Calu3 (cell line): Measurements from ENCODE around the gene PKP3. TPM values are rescaled to one million over a fixed set of nuclear protein-coding genes. Genes with fewer than 3 reads are reported as not detected.
A peak's percentile ranks its signal among the peaks of the same experiment; 100 is the strongest.

Experiments
- BruUV-seq: library from RNA; stranded (reverse); fragments of 400-500 nt; replicated peaks from 2 replicates; lab custom pipeline; 2021; lab: Mats Ljungman, UMichigan
- CTCF ChIA-PET: fragments of 300-600 bp; sonication (Branson Sonifier 250); formaldehyde crosslinking; loops from one replicate; lab custom pipeline; 2022; ENCODE audit warnings: antibody characterized with exemption; lab: Charles Lee
- DNase-seq: peaks from one replicate; pipeline ENCODE4 v3.0.0; 2022
- H3K27ac Mint-ChIP-seq: one replicate; pipeline ENCODE4 v1.8.0; 2022; ENCODE audit warnings: mixed read lengths; ENCODE audit not compliant: unreplicated experiment
- H3K27me3 Mint-ChIP-seq: one replicate; pipeline ENCODE4 v1.8.0; 2022; ENCODE audit warnings: mixed read lengths; ENCODE audit not compliant: unreplicated experiment
- H3K36me3 Mint-ChIP-seq: one replicate; pipeline ENCODE4 v1.8.0; 2022; ENCODE audit warnings: mild to moderate bottlenecking, moderate library complexity, mixed read lengths; ENCODE audit not compliant: insufficient read depth, unreplicated experiment
- H3K4me1 Mint-ChIP-seq: one replicate; pipeline ENCODE4 v1.8.0; 2022; ENCODE audit warnings: mild to moderate bottlenecking, low read depth, mixed read lengths; ENCODE audit not compliant: unreplicated experiment
- H3K4me3 Mint-ChIP-seq: one replicate; pipeline ENCODE4 v1.8.0; 2022; ENCODE audit warnings: mild to moderate bottlenecking, low read depth, moderate library complexity, mixed read lengths; ENCODE audit not compliant: unreplicated experiment
- H3K9me3 Mint-ChIP-seq: one replicate; pipeline ENCODE4 v1.8.0; 2022; ENCODE audit warnings: low read depth, mixed read lengths; ENCODE audit not compliant: unreplicated experiment
- intact Hi-C: fragments of 100-400 bp; cut with micrococcal nuclease; formaldehyde crosslinking; loops from one replicate; pipeline ENCODE4 v1.10.0; 2022; ENCODE audit not compliant: unreplicated experiment
- total RNA-seq: library from RNA; stranded (reverse); gene quantifications from 2 replicates; pipeline ENCODE4 v1.2.3, GENCODE V29; 2022
- TF ChIP-seq, protein P1 (sequence below): fragments of 200-600 bp; IDR thresholded peaks from one replicate; pipeline ENCODE4 v1.8.0; 2022; ENCODE audit warnings: antibody characterized with exemption; ENCODE audit not compliant: unreplicated experiment

Gene PKP3
- total RNA-seq, 1 experiment from 2014 or later, result 128 TPM

DNA sequence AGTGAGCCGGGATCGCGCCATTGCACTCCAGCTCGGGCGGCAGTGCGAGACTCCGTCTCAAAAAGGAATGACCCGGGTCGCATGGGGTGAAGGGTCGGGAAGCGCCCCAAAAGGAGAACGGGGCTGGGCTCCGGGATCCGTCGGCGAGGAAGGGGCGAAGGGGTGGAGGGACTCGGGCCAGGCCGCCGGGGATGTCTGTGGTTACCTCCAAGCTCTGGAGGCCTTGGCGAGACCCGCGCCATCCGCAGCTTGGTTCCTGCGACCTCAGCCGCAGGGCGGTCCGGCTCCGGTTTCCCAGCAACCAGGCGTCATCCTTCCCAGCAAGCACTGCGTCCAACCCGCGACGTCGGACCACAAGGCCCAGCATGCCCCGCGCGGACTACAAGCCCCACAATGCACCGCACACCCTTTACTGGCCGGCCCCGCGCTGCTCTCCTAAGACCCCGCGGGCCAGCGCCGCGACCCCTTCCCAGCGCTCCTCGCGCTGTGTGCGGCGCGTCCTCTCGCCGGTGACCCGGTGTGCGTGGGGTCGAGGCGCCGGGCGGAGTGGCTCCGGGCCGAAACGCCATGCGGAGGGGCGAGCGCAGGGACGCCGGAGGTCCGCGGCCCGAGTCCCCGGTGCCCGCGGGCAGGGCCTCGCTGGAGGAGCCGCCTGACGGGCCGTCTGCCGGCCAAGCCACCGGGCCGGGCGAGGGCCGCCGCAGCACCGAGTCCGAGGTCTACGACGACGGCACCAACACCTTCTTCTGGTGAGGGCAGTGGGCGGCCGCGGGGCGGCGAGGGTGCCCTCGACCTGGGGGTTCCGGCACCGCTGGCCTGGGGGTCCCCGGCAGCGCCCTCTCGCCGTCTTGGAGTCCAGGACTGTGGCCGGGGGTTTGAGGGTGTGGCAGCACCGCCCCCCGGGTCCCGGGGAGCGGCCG lies 56.1 kb downstream of the PKP3 start, which contains the start of gene PTDSS2:
Gene PTDSS2, plus strand, starts transcription at position 391 of the 920 bp plus-strand sequence. Its CDS starts 177 bp downstream, at position 568.
- Mint-ChIP-seq H3K27me3 (no peaks in the 10 kb centered on the region), H3K4me1 (peaks cover 18% of the 10 kb centered on the region), H3K36me3 (peaks cover 43% of the 10 kb centered on the region), H3K9me3 (no peaks in the 10 kb centered on the region), H3K27ac (peak within 1 kb of the TSS; percentile 75), H3K4me3 (peak within 1 kb of the TSS; percentile 81)
- no TSS peak for BruUV-seq
- peak; percentile 94 for DNase-seq
- CTCF ChIA-PET, result interaction anchor here (0.6 to 0.7 kb wide), 3 partner anchors 19 to 139 kb away, joined by 3 to 4 read pairs (median 3); no protein-coding TSS in a partner anchor
- TF ChIP-seq, protein P1, sequence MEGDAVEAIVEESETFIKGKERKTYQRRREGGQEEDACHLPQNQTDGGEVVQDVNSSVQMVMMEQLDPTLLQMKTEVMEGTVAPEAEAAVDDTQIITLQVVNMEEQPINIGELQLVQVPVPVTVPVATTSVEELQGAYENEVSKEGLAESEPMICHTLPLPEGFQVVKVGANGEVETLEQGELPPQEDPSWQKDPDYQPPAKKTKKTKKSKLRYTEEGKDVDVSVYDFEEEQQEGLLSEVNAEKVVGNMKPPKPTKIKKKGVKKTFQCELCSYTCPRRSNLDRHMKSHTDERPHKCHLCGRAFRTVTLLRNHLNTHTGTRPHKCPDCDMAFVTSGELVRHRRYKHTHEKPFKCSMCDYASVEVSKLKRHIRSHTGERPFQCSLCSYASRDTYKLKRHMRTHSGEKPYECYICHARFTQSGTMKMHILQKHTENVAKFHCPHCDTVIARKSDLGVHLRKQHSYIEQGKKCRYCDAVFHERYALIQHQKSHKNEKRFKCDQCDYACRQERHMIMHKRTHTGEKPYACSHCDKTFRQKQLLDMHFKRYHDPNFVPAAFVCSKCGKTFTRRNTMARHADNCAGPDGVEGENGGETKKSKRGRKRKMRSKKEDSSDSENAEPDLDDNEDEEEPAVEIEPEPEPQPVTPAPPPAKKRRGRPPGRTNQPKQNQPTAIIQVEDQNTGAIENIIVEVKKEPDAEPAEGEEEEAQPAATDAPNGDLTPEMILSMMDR, result no peak
- intact Hi-C loops, result no loop called here

DNA sequence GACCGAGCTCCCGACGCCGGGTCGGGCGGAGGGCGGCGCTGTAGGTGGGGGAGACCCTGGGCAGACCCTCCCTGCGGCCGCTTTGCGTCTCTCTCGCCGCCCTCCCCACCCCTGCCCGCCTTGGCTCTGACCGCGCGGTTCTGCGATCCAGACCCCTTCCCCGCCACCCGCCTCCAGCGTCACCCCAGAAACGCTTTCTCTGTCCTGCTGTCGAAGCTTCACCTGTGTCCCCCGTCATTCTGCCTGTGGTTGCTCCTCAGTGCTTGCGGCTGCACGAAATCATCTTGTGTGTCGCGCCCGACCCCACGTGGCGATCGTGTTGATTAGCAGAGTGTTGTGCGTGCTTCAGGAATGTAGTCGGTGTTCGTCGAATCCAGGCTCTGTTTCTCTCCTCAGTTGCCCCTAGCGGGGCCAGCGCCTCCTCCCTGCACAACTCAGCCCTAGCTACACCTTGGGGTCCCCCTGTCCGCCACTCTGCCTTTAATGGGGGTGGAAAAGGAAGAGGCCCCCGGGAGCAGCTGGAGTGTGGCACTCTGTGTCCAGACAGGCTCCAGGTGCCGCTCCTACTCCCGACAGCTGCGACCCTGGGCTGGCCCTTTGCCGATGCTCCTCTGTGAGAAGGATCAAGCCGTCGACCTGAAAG lies 56.9 kb downstream of the PKP3 start:
- Mint-ChIP-seq H3K27ac (peak overlapping the region; percentile 75), H3K27me3 (no peaks in the 10 kb centered on the region), H3K36me3 (peaks cover 43% of the 10 kb centered on the region), H3K9me3 (no peaks in the 10 kb centered on the region), H3K4me1 (peaks cover 13% of the 10 kb centered on the region), H3K4me3 (peak overlapping the region; percentile 81)
- TF ChIP-seq, protein P1, result no peak
- intact Hi-C loops, result no loop called here
- no TSS peak for BruUV-seq
- CTCF ChIA-PET, result no interaction called here
- peak; percentile 74 for DNase-seq

DNA sequence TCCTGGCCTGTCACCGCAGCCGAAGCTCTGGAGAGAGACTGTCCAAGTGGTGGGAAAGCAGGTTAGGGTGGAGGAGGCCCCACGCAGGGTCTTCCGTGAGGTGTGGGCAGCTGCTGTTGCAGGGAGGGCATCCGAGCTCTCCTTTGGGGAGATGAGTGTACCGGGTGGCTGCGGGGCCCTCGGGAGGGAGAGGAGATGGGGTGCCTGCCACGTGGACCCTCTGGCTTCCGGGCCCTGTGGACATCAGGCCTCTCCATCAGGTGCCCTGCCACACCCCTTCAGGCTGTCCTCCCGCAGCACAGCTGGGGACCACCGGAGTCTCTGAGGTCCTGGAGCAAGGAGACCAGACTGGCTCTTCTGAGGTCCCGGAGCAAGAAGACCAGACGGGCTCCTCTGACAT lies 57.7 kb downstream of the PKP3 start:
- H3K9me3 Mint-ChIP-seq, result no peaks in the 10 kb centered on the region
- no peak for DNase-seq
- peaks cover 10% of the 10 kb centered on the region for H3K4me1 Mint-ChIP-seq
- CTCF ChIA-PET, result no interaction called here
- intact Hi-C loops, result no loop called here
- H3K4me3 Mint-ChIP-seq, result peak overlapping the region; percentile 81
- BruUV-seq, result no TSS peak
- H3K36me3 Mint-ChIP-seq, result peaks cover 48% of the 10 kb centered on the region
- no peak overlapping the region for H3K27ac Mint-ChIP-seq
- TF ChIP-seq, protein P1, result no peak
- H3K27me3 Mint-ChIP-seq, result no peaks in the 10 kb centered on the region

DNA sequence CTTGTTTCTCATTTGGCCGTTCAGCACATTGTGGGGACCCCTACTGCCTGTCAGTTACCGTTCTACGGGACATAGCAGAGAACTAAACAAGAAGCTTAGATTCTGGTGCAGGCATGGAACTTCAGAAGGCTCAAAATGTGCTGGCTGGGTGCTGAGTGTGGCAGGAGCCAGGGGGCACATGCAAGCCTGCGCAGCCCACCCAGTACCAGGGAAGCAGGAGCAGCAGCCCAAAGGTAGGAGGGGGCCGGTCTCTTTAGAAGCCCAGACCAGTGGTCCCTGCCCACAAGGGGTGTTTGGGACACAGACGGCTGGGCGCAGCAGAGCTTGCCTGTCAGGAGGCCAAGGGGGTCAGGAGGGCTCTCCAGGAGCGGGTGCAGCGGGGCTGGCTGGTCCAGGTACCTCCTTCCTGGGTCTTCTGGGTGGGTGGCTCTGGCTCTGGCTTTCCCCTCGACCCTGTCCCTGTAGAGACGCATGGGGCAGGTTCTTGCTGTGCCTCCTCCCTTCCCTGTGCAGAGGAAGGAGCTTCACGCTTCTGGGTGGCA lies 58.3 kb downstream of the PKP3 start:
- H3K4me3 Mint-ChIP-seq, result no peak overlapping the region
- peaks cover 10% of the 10 kb centered on the region for H3K4me1 Mint-ChIP-seq
- CTCF ChIA-PET, result no interaction called here
- intact Hi-C loops, result no loop called here
- peaks cover 44% of the 10 kb centered on the region for H3K36me3 Mint-ChIP-seq
- TF ChIP-seq, protein P1, result no peak
- H3K9me3 Mint-ChIP-seq, result no peaks in the 10 kb centered on the region
- H3K27ac Mint-ChIP-seq, result no peak overlapping the region
- DNase-seq, result no peak
- BruUV-seq, result no TSS peak
- H3K27me3 Mint-ChIP-seq, result no peaks in the 10 kb centered on the region
